ENCODE data around the gene NBAS. TPM values are rescaled to one million over a fixed set of nuclear protein-coding genes. Genes with fewer than 3 reads are reported as not detected.

The NBAS gene
- total RNA-seq, 1 donor from 2014 or later = 126 TPM

DNA sequence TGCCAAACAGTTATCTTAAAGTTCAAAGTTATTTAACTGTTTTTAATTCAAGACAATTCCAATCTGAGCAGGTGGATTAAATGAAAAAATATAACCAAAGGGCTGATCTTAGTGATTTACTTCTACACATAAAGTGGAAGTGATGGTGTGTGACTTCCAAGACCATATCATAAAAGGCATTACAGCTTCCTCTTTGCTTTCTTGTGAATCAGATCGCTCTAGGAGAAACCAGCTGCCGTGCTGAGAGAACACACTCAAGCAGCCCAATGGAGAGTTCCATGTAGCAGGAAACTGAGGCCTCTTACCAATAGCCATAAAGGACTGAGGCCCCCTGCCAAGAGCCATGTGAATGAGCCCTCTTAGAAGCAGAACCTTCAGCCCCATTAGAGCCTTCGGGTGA lies 197.4 kb downstream of the NBAS start:
- H3K9ac ChIP-seq (ENCODE audit: low read depth in 1 of 3, low read length in 3 of 3) = no peak overlapping the region
- no peaks in the 10 kb centered on the region for H3K9me3 ChIP-seq (ENCODE audit: control insufficient read depth in 3 of 3, low read length in 3 of 3)
- no peaks in the 10 kb centered on the region for H3K27me3 ChIP-seq (ENCODE audit: control insufficient read depth in 3 of 3, insufficient read depth in 3 of 3, low read length in 3 of 3)
- no peak overlapping the region for H3K27ac ChIP-seq (ENCODE audit: low read depth, low read length)
- peaks cover 0 to 9% (median 0%) of the 10 kb centered on the region in 3 donors for H3K36me3 ChIP-seq (ENCODE audit: control insufficient read depth in 3 of 3, insufficient read depth in 3 of 3, low read length in 3 of 3)
- peaks cover 0 to 3% (median 2%) of the 10 kb centered on the region in 3 donors for H3K4me1 ChIP-seq (ENCODE audit: control insufficient read depth in 3 of 3, insufficient read depth in 3 of 3, low read length in 3 of 3)
- H3K4me3 ChIP-seq (ENCODE audit: low read length in 3 of 3) = no peak overlapping the region

GRCh38 chr2:15363142-15363541 lies 198.0 kb downstream of the NBAS start:
- no peak overlapping the region for H3K4me3 ChIP-seq (ENCODE audit: low read length in 3 of 3)
- no peaks in the 10 kb centered on the region for H3K9me3 ChIP-seq (ENCODE audit: control insufficient read depth in 3 of 3, low read length in 3 of 3)
- H3K36me3 ChIP-seq (ENCODE audit: control insufficient read depth in 3 of 3, insufficient read depth in 3 of 3, low read length in 3 of 3) = peaks cover 0 to 11% (median 0%) of the 10 kb centered on the region in 3 donors
- no peak overlapping the region for H3K9ac ChIP-seq (ENCODE audit: low read depth in 1 of 3, low read length in 3 of 3)
- no peaks in the 10 kb centered on the region for H3K27me3 ChIP-seq (ENCODE audit: control insufficient read depth in 3 of 3, insufficient read depth in 3 of 3, low read length in 3 of 3)
- peaks cover 0 to 3% (median 2%) of the 10 kb centered on the region in 3 donors for H3K4me1 ChIP-seq (ENCODE audit: control insufficient read depth in 3 of 3, insufficient read depth in 3 of 3, low read length in 3 of 3)
- H3K27ac ChIP-seq (ENCODE audit: low read depth, low read length) = no peak overlapping the region

GRCh38 chr2:15359716-15360531 lies 201.2 kb downstream of the NBAS start:
- H3K27me3 ChIP-seq (ENCODE audit: control insufficient read depth in 3 of 3, insufficient read depth in 3 of 3, low read length in 3 of 3) = no peaks in the 10 kb centered on the region
- no peak overlapping the region for H3K9ac ChIP-seq (ENCODE audit: low read depth in 1 of 3, low read length in 3 of 3)
- peaks cover 2 to 3% (median 2%) of the 10 kb centered on the region in 3 donors for H3K4me1 ChIP-seq (ENCODE audit: control insufficient read depth in 3 of 3, insufficient read depth in 3 of 3, low read length in 3 of 3)
- H3K9me3 ChIP-seq (ENCODE audit: control insufficient read depth in 3 of 3, low read length in 3 of 3) = no peaks in the 10 kb centered on the region
- peaks cover 2 to 8% (median 5%) of the 10 kb centered on the region in 3 donors for H3K36me3 ChIP-seq (ENCODE audit: control insufficient read depth in 3 of 3, insufficient read depth in 3 of 3, low read length in 3 of 3)
- no peak overlapping the region for H3K4me3 ChIP-seq (ENCODE audit: low read length in 3 of 3)
- no peak overlapping the region for H3K27ac ChIP-seq (ENCODE audit: low read depth, low read length)

DNA sequence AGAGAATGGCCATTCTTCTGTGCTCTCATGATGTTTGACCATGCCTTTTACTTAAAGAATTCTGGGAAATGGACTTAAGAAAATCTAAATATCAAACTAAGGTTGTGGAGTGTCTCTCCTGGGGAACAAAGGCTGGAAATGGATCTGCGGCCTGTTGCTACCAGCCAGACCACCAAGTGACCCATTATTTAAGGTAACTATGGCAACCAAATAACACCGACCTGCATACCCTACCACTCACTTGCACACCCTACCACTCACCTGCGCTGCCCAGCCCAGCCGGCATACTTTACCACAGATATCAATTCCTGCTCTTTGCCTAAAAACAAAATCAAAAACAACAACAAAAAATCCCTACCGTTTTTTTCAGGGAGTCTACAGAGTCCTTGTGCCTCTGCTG lies 203.2 kb downstream of the NBAS start:
- no peaks in the 10 kb centered on the region for H3K27me3 ChIP-seq (ENCODE audit: control insufficient read depth in 3 of 3, insufficient read depth in 3 of 3, low read length in 3 of 3)
- H3K36me3 ChIP-seq (ENCODE audit: control insufficient read depth in 3 of 3, insufficient read depth in 3 of 3, low read length in 3 of 3) = peaks cover 2 to 14% (median 10%) of the 10 kb centered on the region in 3 donors
- no peak overlapping the region for H3K4me3 ChIP-seq (ENCODE audit: low read length in 3 of 3)
- H3K4me1 ChIP-seq (ENCODE audit: control insufficient read depth in 3 of 3, insufficient read depth in 3 of 3, low read length in 3 of 3) = peaks cover 2 to 7% (median 5%) of the 10 kb centered on the region in 3 donors
- no peak overlapping the region for H3K9ac ChIP-seq (ENCODE audit: low read depth in 1 of 3, low read length in 3 of 3)
- no peak overlapping the region for H3K27ac ChIP-seq (ENCODE audit: low read depth, low read length)
- H3K9me3 ChIP-seq (ENCODE audit: control insufficient read depth in 3 of 3, low read length in 3 of 3) = no peaks in the 10 kb centered on the region

GRCh38 chr2:15357186-15357585 lies 203.9 kb downstream of the NBAS start:
- no peak overlapping the region for H3K27ac ChIP-seq (ENCODE audit: low read depth, low read length)
- no peaks in the 10 kb centered on the region for H3K27me3 ChIP-seq (ENCODE audit: control insufficient read depth in 3 of 3, insufficient read depth in 3 of 3, low read length in 3 of 3)
- H3K9ac ChIP-seq (ENCODE audit: low read depth in 1 of 3, low read length in 3 of 3) = no peak overlapping the region
- H3K4me3 ChIP-seq (ENCODE audit: low read length in 3 of 3) = no peak overlapping the region
- H3K4me1 ChIP-seq (ENCODE audit: control insufficient read depth in 3 of 3, insufficient read depth in 3 of 3, low read length in 3 of 3) = peaks cover 2 to 7% (median 5%) of the 10 kb centered on the region in 3 donors
- peaks cover 2 to 14% (median 10%) of the 10 kb centered on the region in 3 donors for H3K36me3 ChIP-seq (ENCODE audit: control insufficient read depth in 3 of 3, insufficient read depth in 3 of 3, low read length in 3 of 3)
- no peaks in the 10 kb centered on the region for H3K9me3 ChIP-seq (ENCODE audit: control insufficient read depth in 3 of 3, low read length in 3 of 3)

- Histone ChIP-seq H3K36me3 (ENCODE audit: control insufficient read depth in 3 of 3, insufficient read depth in 3 of 3, low read length in 3 of 3) (peaks cover 2 to 25% (median 15%) of the 10 kb centered on the region in 3 donors), H3K4me3 (ENCODE audit: low read length in 3 of 3) (no peak overlapping the region), H3K27me3 (ENCODE audit: control insufficient read depth in 3 of 3, insufficient read depth in 3 of 3, low read length in 3 of 3) (no peaks in the 10 kb centered on the region), H3K27ac (ENCODE audit: low read depth, low read length) (no peak overlapping the region), H3K4me1 (ENCODE audit: control insufficient read depth in 3 of 3, insufficient read depth in 3 of 3, low read length in 3 of 3) (peaks cover 2 to 7% (median 5%) of the 10 kb centered on the region in 3 donors), H3K9me3 (ENCODE audit: control insufficient read depth in 3 of 3, low read length in 3 of 3) (no peaks in the 10 kb centered on the region), H3K9ac (ENCODE audit: low read depth in 1 of 3, low read length in 3 of 3) (no peak overlapping the region)
Observed at GRCh38 chr2:15355386-15355785, 205.7 kb downstream of the NBAS start.

GRCh38 chr2:15354596-15355366 lies 206.4 kb downstream of the NBAS start:
- no peaks in the 10 kb centered on the region for H3K27me3 ChIP-seq (ENCODE audit: control insufficient read depth in 3 of 3, insufficient read depth in 3 of 3, low read length in 3 of 3)
- H3K36me3 ChIP-seq (ENCODE audit: control insufficient read depth in 3 of 3, insufficient read depth in 3 of 3, low read length in 3 of 3) = peaks cover 2 to 27% (median 15%) of the 10 kb centered on the region in 3 donors
- peaks cover 2 to 7% (median 5%) of the 10 kb centered on the region in 3 donors for H3K4me1 ChIP-seq (ENCODE audit: control insufficient read depth in 3 of 3, insufficient read depth in 3 of 3, low read length in 3 of 3)
- H3K4me3 ChIP-seq (ENCODE audit: low read length in 3 of 3) = no peak overlapping the region
- no peak overlapping the region for H3K27ac ChIP-seq (ENCODE audit: low read depth, low read length)
- H3K9ac ChIP-seq (ENCODE audit: low read depth in 1 of 3, low read length in 3 of 3) = no peak overlapping the region
- H3K9me3 ChIP-seq (ENCODE audit: control insufficient read depth in 3 of 3, low read length in 3 of 3) = no peaks in the 10 kb centered on the region

DNA sequence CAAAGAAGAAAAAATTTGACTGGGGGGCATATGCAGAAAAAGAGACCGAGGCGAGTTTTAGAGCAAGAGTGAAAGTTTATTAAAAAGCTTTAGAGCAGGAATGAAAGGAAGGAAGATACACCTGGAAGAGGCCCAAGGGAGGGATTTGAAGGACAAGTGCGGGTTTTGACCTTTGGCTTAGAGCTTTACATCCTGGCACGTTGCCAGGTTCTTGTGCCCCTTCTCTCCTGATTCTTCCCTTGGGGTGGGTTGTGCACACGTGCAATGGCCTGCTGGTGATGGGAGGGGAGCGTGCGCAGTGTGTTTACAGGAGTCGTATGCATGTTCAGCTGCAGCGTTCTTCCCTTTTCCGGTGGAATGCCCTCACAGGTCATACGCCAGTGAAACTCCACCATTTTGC lies 208.8 kb downstream of the NBAS start:
- Histone ChIP-seq H3K4me3 (ENCODE audit: low read length in 3 of 3) (no peak overlapping the region), H3K4me1 (ENCODE audit: control insufficient read depth in 3 of 3, insufficient read depth in 3 of 3, low read length in 3 of 3) (peaks cover 2 to 7% (median 5%) of the 10 kb centered on the region in 3 donors), H3K9ac (ENCODE audit: low read depth in 1 of 3, low read length in 3 of 3) (no peak overlapping the region), H3K36me3 (ENCODE audit: control insufficient read depth in 3 of 3, insufficient read depth in 3 of 3, low read length in 3 of 3) (peaks cover 8 to 25% (median 18%) of the 10 kb centered on the region in 3 donors), H3K27ac (ENCODE audit: low read depth, low read length) (no peak overlapping the region), H3K27me3 (ENCODE audit: control insufficient read depth in 3 of 3, insufficient read depth in 3 of 3, low read length in 3 of 3) (no peaks in the 10 kb centered on the region), H3K9me3 (ENCODE audit: control insufficient read depth in 3 of 3, low read length in 3 of 3) (no peaks in the 10 kb centered on the region)

DNA sequence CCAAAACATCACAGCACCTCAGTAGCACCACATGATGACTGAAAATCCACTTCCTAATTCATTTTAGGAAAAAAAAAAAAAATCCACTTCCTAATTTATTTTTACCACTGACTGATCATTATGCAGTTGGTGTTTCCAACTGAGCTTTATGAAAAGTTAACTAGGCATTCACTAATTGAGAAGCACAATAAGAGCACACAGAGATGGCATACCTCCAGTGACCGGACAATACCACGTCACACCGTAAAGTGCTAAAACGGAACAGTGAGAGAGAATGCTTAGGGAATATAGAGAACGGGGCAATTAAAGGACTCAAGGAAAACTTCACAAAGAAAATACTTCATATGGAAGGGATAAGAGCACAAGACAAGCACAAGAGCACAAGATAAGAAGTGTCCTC lies 212.5 kb downstream of the NBAS start:
- no peak overlapping the region for H3K4me3 ChIP-seq (ENCODE audit: low read length in 3 of 3)

GRCh38 chr2:15348045-15348444 lies 213.1 kb downstream of the NBAS start:
- Histone ChIP-seq H3K36me3 (ENCODE audit: control insufficient read depth in 3 of 3, insufficient read depth in 3 of 3, low read length in 3 of 3) (peaks cover 6 to 18% (median 14%) of the 10 kb centered on the region in 3 donors), H3K4me3 (ENCODE audit: low read length in 3 of 3) (no peak overlapping the region), H3K27me3 (ENCODE audit: control insufficient read depth in 3 of 3, insufficient read depth in 3 of 3, low read length in 3 of 3) (no peaks in the 10 kb centered on the region), H3K9me3 (ENCODE audit: control insufficient read depth in 3 of 3, low read length in 3 of 3) (no peaks in the 10 kb centered on the region), H3K4me1 (ENCODE audit: control insufficient read depth in 3 of 3, insufficient read depth in 3 of 3, low read length in 3 of 3) (no peaks in the 10 kb centered on the region), H3K9ac (ENCODE audit: low read depth in 1 of 3, low read length in 3 of 3) (no peak overlapping the region), H3K27ac (ENCODE audit: low read depth, low read length) (no peak overlapping the region)

More for the DNA sequence above, 212.5 kb downstream of the NBAS start:
- no peak overlapping the region for H3K9ac ChIP-seq (ENCODE audit: low read depth in 1 of 3, low read length in 3 of 3)
- no peak overlapping the region for H3K27ac ChIP-seq (ENCODE audit: low read depth, low read length)
- H3K9me3 ChIP-seq (ENCODE audit: control insufficient read depth in 3 of 3, low read length in 3 of 3) = no peaks in the 10 kb centered on the region
- H3K27me3 ChIP-seq (ENCODE audit: control insufficient read depth in 3 of 3, insufficient read depth in 3 of 3, low read length in 3 of 3) = no peaks in the 10 kb centered on the region
- H3K4me1 ChIP-seq (ENCODE audit: control insufficient read depth in 3 of 3, insufficient read depth in 3 of 3, low read length in 3 of 3) = no peaks in the 10 kb centered on the region
- H3K36me3 ChIP-seq (ENCODE audit: control insufficient read depth in 3 of 3, insufficient read depth in 3 of 3, low read length in 3 of 3) = peaks cover 6 to 22% (median 18%) of the 10 kb centered on the region in 3 donors

All from skeletal muscle tissue (tissue), 4 donors.